Endothelial cell of umbilical vein (primary cell): ENCODE measurements around the gene ERBB4. TPM values are rescaled to one million over a fixed set of nuclear protein-coding genes. Genes with fewer than 3 reads are reported as not detected.

ENCODE experiments used
- BruUV-seq: library from RNA; stranded (reverse); fragments of 400-500 nt; replicated peaks from 2 replicates; lab custom pipeline; 2021; lab: Mats Ljungman, UMichigan
- CTCF ChIA-PET: fragments of 300-600, 350-600 bp; sonication (Branson Sonifier 250); formaldehyde crosslinking; loops from one replicate; lab custom pipeline; 2021; ENCODE audit warnings: antibody characterized with exemption, inconsistent platforms; lab: Charles Lee
- POLR2A ChIA-PET: fragments of 300-600, 350-600 bp; sonication (Branson Sonifier 250); formaldehyde crosslinking; loops from one replicate; lab custom pipeline; 2021; ENCODE audit warnings: antibody characterized with exemption, inconsistent platforms; lab: Charles Lee
- DNase-seq: peaks from one replicate; pipeline ENCODE4 v3.0.0-alpha.2; 2011; ENCODE audit warnings: low read depth, low spot score
- FAIRE-seq: peaks from 2 replicates; lab custom pipeline; 2011; peaks lifted over from hg19 to GRCh38; lab: Jason Lieb, UNC
- H2AFZ ChIP-seq: 2 replicates; pipeline ENCODE4 v1.6.0; 2012; ENCODE audit warnings: low read depth, low read length, control low read depth, inconsistent platforms
- H3K27ac ChIP-seq: 2 replicates; pipeline ENCODE4 v1.5.1; 2011; ENCODE audit warnings: low read depth, mild to moderate bottlenecking, control low read depth, low read length, moderate library complexity; ENCODE audit not compliant: insufficient read depth
- H3K27me3 ChIP-seq, 2 experiments: 2 replicates each; pipeline versions ENCODE4 v1.6.0 to v1.6.1; 2011; ENCODE audit warnings: low read length in 2 of 2, mixed read lengths in 1 of 2; ENCODE audit not compliant: control insufficient read depth in 2 of 2, insufficient read depth in 2 of 2
- H3K36me3 ChIP-seq, 2 experiments: 2 replicates in 1 of 2; 3 replicates in 1 of 2; pipeline ENCODE4 v1.5.1; 2011; ENCODE audit warnings: low read length in 2 of 2, mild to moderate bottlenecking in 1 of 2, moderate library complexity in 1 of 2; ENCODE audit not compliant: control insufficient read depth in 2 of 2, insufficient read depth in 2 of 2; ENCODE audit errors: extremely low read depth in 1 of 2
- H3K4me1 ChIP-seq: 3 replicates; pipeline ENCODE4 v1.5.1; 2011; ENCODE audit warnings: mild to moderate bottlenecking, low read length; ENCODE audit not compliant: control insufficient read depth, insufficient read depth; ENCODE audit errors: extremely low read depth
- H3K4me2 ChIP-seq: 2 replicates; pipeline ENCODE4 v1.6.1; 2011; ENCODE audit warnings: low read length, control low read depth, mixed read lengths; ENCODE audit not compliant: insufficient read depth
- H3K4me3 ChIP-seq, 3 experiments: fragments of 200-600 bp in 1 of 3; sonication (generic), shearing (Covaris generic) in 1 of 3; replicated peaks in 1 of 3; 2 replicates each; pipeline ENCODE4 v1.5.1; 2011 to 2016; ENCODE audit warnings: control low read depth in 3 of 3, low read length in 3 of 3, mild to moderate bottlenecking in 2 of 3, inconsistent platforms in 1 of 3, low read depth in 1 of 3, moderate library complexity in 1 of 3; ENCODE audit not compliant: insufficient read depth in 1 of 3
- H3K79me2 ChIP-seq: 2 replicates; pipeline ENCODE4 v1.6.0; 2012; ENCODE audit warnings: low read length, inconsistent platforms; ENCODE audit not compliant: control insufficient read depth, insufficient read depth
- H3K9ac ChIP-seq: replicated peaks from 2 replicates; pipeline ENCODE3; 2011; ENCODE audit warnings: low read length, control low read depth; ENCODE audit not compliant: insufficient read depth; ENCODE audit errors: extremely low read depth
- H3K9me1 ChIP-seq: replicated peaks from 3 replicates; pipeline ENCODE4 v1.6.0; 2011; ENCODE audit warnings: mild to moderate bottlenecking, low read length; ENCODE audit not compliant: control insufficient read depth, insufficient read depth; ENCODE audit errors: extremely low read depth
- H3K9me3 ChIP-seq: replicated peaks from 2 replicates; pipeline ENCODE4 v1.5.1; 2012; ENCODE audit warnings: low read length, inconsistent platforms; ENCODE audit not compliant: control insufficient read depth, insufficient read depth
- H4K20me1 ChIP-seq: replicated peaks from 2 replicates; pipeline ENCODE3; 2011; ENCODE audit warnings: mild to moderate bottlenecking, low read length; ENCODE audit not compliant: control insufficient read depth, insufficient read depth; ENCODE audit errors: extremely low read depth
- CTCF ChIP-seq, 2 donors: IDR thresholded peaks; 1 replicate in 1 of 2; 2 replicates in 1 of 2; pipeline ENCODE4 v1.5.1; 2011; ENCODE audit warnings: low read length in 2 of 2, mild to moderate bottlenecking in 2 of 2, moderate library complexity in 2 of 2, control low read depth in 1 of 2, inconsistent platforms in 1 of 2, low read depth in 1 of 2; ENCODE audit not compliant: insufficient read depth in 1 of 2; ENCODE audit errors: extremely low read depth in 1 of 2
- EZH2 ChIP-seq: IDR thresholded peaks from 2 replicates; pipeline ENCODE4 v1.6.1; 2012; ENCODE audit warnings: borderline replicate concordance, low read depth, mild to moderate bottlenecking, moderate library complexity, low read length, inconsistent platforms; ENCODE audit not compliant: severe bottlenecking
- FOS ChIP-seq: IDR thresholded peaks from 2 replicates; pipeline ENCODE4 v1.6.1; 2011; ENCODE audit warnings: mild to moderate bottlenecking, low read length, moderate library complexity, borderline replicate concordance; ENCODE audit not compliant: insufficient read depth
- GATA2 ChIP-seq: IDR thresholded peaks from 2 replicates; pipeline ENCODE4 v1.7.0; 2011; ENCODE audit warnings: low read depth, mild to moderate bottlenecking, moderate library complexity, mixed read lengths, low read length; ENCODE audit not compliant: insufficient read length, insufficient read depth
- JUN ChIP-seq: IDR thresholded peaks from 2 replicates; pipeline ENCODE4 v1.6.1; 2011; ENCODE audit warnings: borderline replicate concordance, low read depth; ENCODE audit not compliant: insufficient read length, insufficient read depth
- MAX ChIP-seq: IDR thresholded peaks from 2 replicates; pipeline ENCODE4 v1.6.1; 2011; ENCODE audit not compliant: insufficient read depth, insufficient read length
- MYC ChIP-seq: IDR thresholded peaks from one replicate; pipeline ENCODE4 v1.6.1; 2011; ENCODE audit warnings: mild to moderate bottlenecking, low read depth, low read length
- POLR2AphosphoS5 ChIP-seq: IDR thresholded peaks from 2 replicates; pipeline ENCODE4 v1.6.1; 2012; ENCODE audit warnings: low read depth, mild to moderate bottlenecking, control low read depth, low read length, moderate library complexity; ENCODE audit not compliant: insufficient read depth
- dilution Hi-C: fragments of 300-500 bp; cut with MboI; formaldehyde crosslinking; loops from one replicate; pipeline ENCODE4 v1.15.0; 2019; ENCODE audit warnings: low sequenced_read_pairs; ENCODE audit not compliant: extremely low pct_ligation_motif_present
- intact Hi-C: fragments of 100-400 bp; cut with micrococcal nuclease; formaldehyde crosslinking; loops from one replicate; pipeline ENCODE4 v1.10.0; 2022
- polyA plus RNA-seq, 4 experiments: library from polyadenylated mRNA; depleted of rRNA in 3 of 4; stranded (reverse) in 3 of 4; unstranded in 1 of 4; fragments of >200 nt; gene quantifications; 2 replicates each; pipeline versions ENCODE4 v1.2.1 to v1.2.3, GENCODE V29; 2011 to 2012; ENCODE audit warnings: missing spikeins in 1 of 4
- total RNA-seq: library from RNA; stranded (reverse); gene quantifications from 2 replicates; pipeline ENCODE4 v1.2.3, GENCODE V29; 2021

The ERBB4 gene
- total and polyA plus RNA-seq, 2 donors (not counting 3 experiments of a cell fraction or from before 2014, with no cell fraction given), result 0.01 to 0.27 TPM

- Histone ChIP-seq H3K9ac (peak overlapping the region; percentile 71), H3K4me3 (no peak overlapping the region), H3K9me1 (no peaks in the 10 kb centered on the region), H3K27me3 (no peaks in the 10 kb centered on the region), H3K9me3 (no peaks in the 10 kb centered on the region), H3K27ac (peak overlapping the region; percentile 82), H3K79me2 (no peaks in the 10 kb centered on the region), H2AFZ (no peak overlapping the region), H3K36me3 (no peaks in the 10 kb centered on the region), H3K4me2 (peak overlapping the region; percentile 93), H3K4me1 (peaks cover 61% of the 10 kb centered on the region), H4K20me1 (no peaks in the 10 kb centered on the region)
- TF ChIP-seq MAX (no peak), CTCF (IDR thresholded peaks at IDR 0.05; ENCODE audit: extremely low read depth in 1 of 2, insufficient read depth in 1 of 2, low read depth in 1 of 2, low read length in 2 of 2) (no peak), JUN (peak; percentile 37), FOS (peak; percentile 60), GATA2 (no peak), POLR2AphosphoS5 (no peak), EZH2 (no peak), MYC (no peak)
- dilution Hi-C loops, result no loop called here
- FAIRE-seq (peak; percentile 26), DNase-seq (peak; percentile 53)
- intact Hi-C loops, result loop anchor here (1.0 to 5.0 kb wide), 4 partner anchors 20 to 505 kb away; partner anchors contain the start of gene ERBB4
- BruUV-seq, result no TSS peak
- POLR2A ChIA-PET, result no interaction called here
- CTCF ChIA-PET, result interaction anchor here (3.0 kb wide), 1 partner anchor 27 kb away, joined by 11 read pairs; no protein-coding TSS in a partner anchor
These were observed 506.6 kb downstream of the ERBB4 start for GRCh38 chr2:212032032-212032431.
